Activated CD8-positive, alpha-beta T cell treated with anti-CD3 and anti-CD28 coated beads for 36 hours (primary cell): ENCODE results near the gene MTFMT. TPM values are rescaled to one million over a fixed set of nuclear protein-coding genes. Genes with fewer than 3 reads are reported as not detected.

Experiments
- ATAC-seq: fragments of 200-7000 bp; cut with Tn5 transposase; one replicate; pipeline ENCODE4 v1.10.0; 2021; ENCODE audit warnings: mild to moderate bottlenecking, moderate library complexity
- CTCF ChIA-PET: fragments of 350-600 bp; sonication (Branson Sonifier 250); formaldehyde crosslinking; loops from one replicate; lab custom pipeline; 2021; ENCODE audit warnings: antibody characterized with exemption; lab: Charles Lee
- POLR2A ChIA-PET: fragments of 350-600 bp; sonication (Branson Sonifier 250); formaldehyde crosslinking; loops from one replicate; lab custom pipeline; 2021; ENCODE audit warnings: antibody characterized with exemption; lab: Charles Lee
- DNase-seq: peaks from one replicate; pipeline ENCODE4 v3.0.0-alpha.2; 2020
- H3K27ac Mint-ChIP-seq: one replicate; pipeline ENCODE4 v1.8.0; 2021; ENCODE audit warnings: mild to moderate bottlenecking, mixed read lengths
- H3K27me3 Mint-ChIP-seq: one replicate; pipeline ENCODE4 v1.8.0; 2021; ENCODE audit warnings: mixed read lengths
- H3K36me3 Mint-ChIP-seq: one replicate; pipeline ENCODE4 v1.8.0; 2021; ENCODE audit warnings: low read depth, mixed read lengths
- H3K4me1 Mint-ChIP-seq: one replicate; pipeline ENCODE4 v1.8.0; 2021; ENCODE audit warnings: low read depth, mixed read lengths
- H3K4me3 Mint-ChIP-seq: one replicate; pipeline ENCODE4 v1.8.0; 2021; ENCODE audit warnings: mild to moderate bottlenecking, moderate library complexity, mixed read lengths
- H3K9me3 Mint-ChIP-seq: one replicate; pipeline ENCODE4 v1.8.0; 2021; ENCODE audit warnings: mixed read lengths
- CTCF ChIP-seq: fragments of 200-600 bp; IDR thresholded peaks from one replicate; pipeline ENCODE4 v1.8.0; 2022; ENCODE audit warnings: antibody characterized with exemption, mild to moderate bottlenecking
- intact Hi-C: fragments of 100-400 bp; cut with micrococcal nuclease; formaldehyde crosslinking; loops from one replicate; pipeline ENCODE4 v1.10.0; 2022
- total RNA-seq, 2 experiments: library from RNA; stranded (reverse); gene quantifications; one replicate each; pipeline ENCODE4 v1.2.3, GENCODE V29; 2021

MTFMT gene
- total RNA-seq, 2 experiments from 2014 or later = 19.7 to 21.0 TPM

- TF ChIP-seq CTCF = no peak
- DNase-seq (no peak), ATAC-seq (no peak)
- Mint-ChIP-seq H3K4me3 (no peak overlapping the region), H3K27ac (no peak overlapping the region), H3K27me3 (peaks cover 26% of the 10 kb centered on the region), H3K9me3 (no peaks in the 10 kb centered on the region), H3K4me1 (peaks cover 6% of the 10 kb centered on the region), H3K36me3 (no peaks in the 10 kb centered on the region)
- ChIA-PET POLR2A (interaction anchor here (0.8 kb wide), 1 partner anchor 229 kb away, joined by 3 read pairs; no protein-coding TSS in a partner anchor), CTCF (interaction anchor here (0.9 to 2.5 kb wide), 4 partner anchors 11 to 256 kb away, joined by 3 to 10 read pairs (median 6); no protein-coding TSS in a partner anchor)
- intact Hi-C loops = no loop called here
These were observed 36.7 kb upstream of the MTFMT start for GRCh38 chr15:65066001-65066634.

DNA sequence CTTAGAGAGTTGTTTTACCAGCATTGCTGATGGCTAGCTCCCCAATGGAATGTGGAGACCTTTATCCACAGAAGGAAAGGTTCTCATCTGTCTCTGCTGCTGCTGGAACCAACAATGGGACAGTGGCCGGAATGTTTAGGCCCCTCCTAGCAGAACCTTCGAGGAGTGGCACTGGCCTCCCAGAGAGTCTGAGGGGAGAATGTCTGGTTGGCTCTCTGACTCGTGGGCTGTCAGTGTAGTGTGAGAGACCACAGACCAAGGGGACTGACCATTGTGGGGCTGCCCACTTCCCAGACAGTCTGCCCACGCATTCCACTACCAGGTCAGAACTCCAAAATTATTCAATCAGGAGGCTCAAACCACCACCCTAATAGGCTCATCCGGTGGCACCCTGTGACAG, 33.3 kb upstream of the MTFMT start:
- no peak overlapping the region for H3K4me3 Mint-ChIP-seq
- H3K4me1 Mint-ChIP-seq = peaks cover 3% of the 10 kb centered on the region
- DNase-seq (no peak), ATAC-seq (no peak)
- ChIA-PET POLR2A (no interaction called here), CTCF (interaction anchor here (0.9 to 1.6 kb wide), 2 partner anchors 22 to 39 kb away, joined by 3 to 4 read pairs; no protein-coding TSS in a partner anchor)
- H3K9me3 Mint-ChIP-seq = peaks cover 3% of the 10 kb centered on the region
- no peak overlapping the region for H3K27ac Mint-ChIP-seq
- no peak for TF ChIP-seq CTCF
- H3K36me3 Mint-ChIP-seq = no peaks in the 10 kb centered on the region
- peaks cover 20% of the 10 kb centered on the region for H3K27me3 Mint-ChIP-seq
- intact Hi-C loops = no loop called here

GRCh38 chr15:65062061-65062460, 32.6 kb upstream of the MTFMT start:
- CTCF ChIA-PET = interaction anchor here (0.9 to 1.6 kb wide), 4 partner anchors 11 to 39 kb away, joined by 3 to 4 read pairs (median 4); no protein-coding TSS in a partner anchor
- Mint-ChIP-seq H3K27ac (no peak overlapping the region), H3K4me3 (no peak overlapping the region), H3K36me3 (no peaks in the 10 kb centered on the region), H3K27me3 (peaks cover 16% of the 10 kb centered on the region), H3K4me1 (no peaks in the 10 kb centered on the region), H3K9me3 (peaks cover 3% of the 10 kb centered on the region)
- no peak for TF ChIP-seq CTCF
- intact Hi-C loops = no loop called here
- ATAC-seq (no peak), DNase-seq (no peak)
- POLR2A ChIA-PET = no interaction called here

GRCh38 chr15:65060641-65061397, 31.4 kb upstream of the MTFMT start:
- ChIA-PET POLR2A (interaction anchor here (0.9 kb wide), 1 partner anchor 244 kb away, joined by 4 read pairs; the partner anchor contains the start of gene RNU5B-1), CTCF (interaction anchor here (0.9 to 1.1 kb wide), 2 partner anchors 10 to 17 kb away, joined by 3 to 4 read pairs; no protein-coding TSS in a partner anchor)
- Mint-ChIP-seq H3K9me3 (peaks cover 3% of the 10 kb centered on the region), H3K27ac (no peak overlapping the region), H3K4me3 (no peak overlapping the region), H3K27me3 (peaks cover 9% of the 10 kb centered on the region), H3K36me3 (no peaks in the 10 kb centered on the region), H3K4me1 (no peaks in the 10 kb centered on the region)
- DNase-seq (no peak), ATAC-seq (no peak)
- no peak for TF ChIP-seq CTCF
- intact Hi-C loops = no loop called here
